Endothelial cell of umbilical vein (primary cell): ENCODE measurements around the gene CRIM1.

Experiments used
- CTCF ChIP-seq, 2 donors: IDR thresholded peaks; 1 replicate in 1 of 2; 2 replicates in 1 of 2; pipeline ENCODE4 v1.5.1; 2011; ENCODE audit warnings: low read length in 2 of 2, mild to moderate bottlenecking in 2 of 2, moderate library complexity in 2 of 2, control low read depth in 1 of 2, inconsistent platforms in 1 of 2, low read depth in 1 of 2; ENCODE audit not compliant: insufficient read depth in 1 of 2; ENCODE audit errors: extremely low read depth in 1 of 2
- MAX ChIP-seq: IDR thresholded peaks from 2 replicates; pipeline ENCODE4 v1.6.1; 2011; ENCODE audit not compliant: insufficient read depth, insufficient read length

- no peak for TF ChIP-seq CTCF (IDR thresholded peaks at IDR 0.05; ENCODE audit: extremely low read depth in 1 of 2, insufficient read depth in 1 of 2, low read depth in 1 of 2, low read length in 2 of 2)
- TF ChIP-seq MAX, result no peak
These were observed 232.0 kb downstream of the CRIM1 start for GRCh38 chr2:36587556-36587955.
